Measurements from ENCODE around the gene THRAP3. TPM values are rescaled to one million over a fixed set of nuclear protein-coding genes. Genes with fewer than 3 reads are reported as not detected.

The THRAP3 gene
- total and polyA plus RNA-seq, 4 experiments from 2014 or later, result 58.5 to 130 (median 113) TPM

GRCh38 chr1:36304970-36305914 lies 81.0 kb downstream of the THRAP3 start:
- CTCF ChIA-PET (ENCODE audit: partially characterized antibody), result interaction anchor here (0.9 to 2.3 kb wide), 11 partner anchors 11 to 156 kb away, joined by 3 to 12 read pairs (median 4); partner anchors contain the start of gene TRAPPC3
- Mint-ChIP-seq H3K27ac (peak overlapping the region in 6 of 7 donors; percentile 31 to 82 (median 68)), H3K4me1 (peaks cover 5 to 21% (median 11%) of the 10 kb centered on the region in 4 donors), H3K27me3 (no peaks in the 10 kb centered on the region), H3K4me3 (peak overlapping the region; percentile 17 to 99 (median 74)), H3K36me3 (peaks cover 27 to 42% of the 10 kb centered on the region in 2 donors), H3K9me3 (no peaks in the 10 kb centered on the region)
- H3K27ac ChIP-seq (ENCODE audit: low read depth, low read length), result peak overlapping the region; percentile 73
- POLR2A ChIA-PET (ENCODE audit: partially characterized antibody), result interaction anchor here (1.0 to 2.7 kb wide), 7 partner anchors 16 to 159 kb away, joined by 3 to 40 read pairs (median 11); partner anchors contain the start of genes EVA1B, MRPS15, THRAP3 and TRAPPC3
- no peaks in the 10 kb centered on the region for H3K9me3 ChIP-seq (ENCODE audit: control insufficient read depth in 1 of 2, low read length in 2 of 2)
- intact Hi-C loops (cut with micrococcal nuclease), result no loop called here
- no peak for DNase-seq
- no peak overlapping the region for H3K4me3 ChIP-seq (ENCODE audit: low read length in 2 of 2)
- H3K36me3 ChIP-seq (ENCODE audit: insufficient read depth, low read length), result peaks cover 35% of the 10 kb centered on the region
- H3K4me1 ChIP-seq (ENCODE audit: insufficient read depth, low read length), result peaks cover 23% of the 10 kb centered on the region
- no peaks in the 10 kb centered on the region for H3K27me3 ChIP-seq (ENCODE audit: insufficient read depth, low read length)

- H3K36me3 Mint-ChIP-seq, result peaks cover 23 to 36% of the 10 kb centered on the region in 2 donors
- Histone ChIP-seq H3K36me3 (ENCODE audit: insufficient read depth, low read length) (peaks cover 28% of the 10 kb centered on the region), H3K27me3 (ENCODE audit: insufficient read depth, low read length) (no peaks in the 10 kb centered on the region), H3K9me3 (ENCODE audit: control insufficient read depth in 1 of 2, low read length in 2 of 2) (no peaks in the 10 kb centered on the region), H3K4me1 (ENCODE audit: insufficient read depth, low read length) (peaks cover 23% of the 10 kb centered on the region), H3K4me3 (ENCODE audit: low read length in 2 of 2) (no peak overlapping the region), H3K27ac (ENCODE audit: low read depth, low read length) (peak overlapping the region; percentile 73)
- H3K9me3 Mint-ChIP-seq, result no peaks in the 10 kb centered on the region
- DNase-seq, result no peak
- no peaks in the 10 kb centered on the region for H3K27me3 Mint-ChIP-seq
- ChIA-PET CTCF (ENCODE audit: partially characterized antibody) (interaction anchor here (0.9 to 2.3 kb wide), 11 partner anchors 12 to 156 kb away, joined by 3 to 12 read pairs (median 4); partner anchors contain the start of genes LSM10 and TRAPPC3), POLR2A (ENCODE audit: partially characterized antibody) (interaction anchor here (1.0 to 2.7 kb wide), 10 partner anchors 8 to 158 kb away, joined by 3 to 40 read pairs (median 6); partner anchors contain the start of genes EVA1B, MRPS15, THRAP3 and TRAPPC3)
- H3K27ac Mint-ChIP-seq, result peak overlapping the region in 6 of 7 donors; percentile 31 to 82 (median 68)
- intact Hi-C loops (cut with micrococcal nuclease), result loop anchor here (1.0 to 2.0 kb wide), 3 partner anchors 15 to 80 kb away; no protein-coding TSS in a partner anchor
- peak overlapping the region; percentile 17 to 99 (median 74) for H3K4me3 Mint-ChIP-seq
- H3K4me1 Mint-ChIP-seq, result peaks cover 5 to 21% (median 11%) of the 10 kb centered on the region in 4 donors
These were observed 81.6 kb downstream of the THRAP3 start for GRCh38 chr1:36305915-36306209.

GRCh38 chr1:36306210-36306901 lies 82.1 kb downstream of the THRAP3 start, which contains the start of gene SH3D21:
Gene SH3D21 (plus strand): TSS chr1:36306368. CDS start chr1:36306421, 53 bp downstream.
- Histone ChIP-seq H3K27ac (ENCODE audit: low read depth, low read length) (peak within 1 kb of the TSS; percentile 73), H3K4me3 (ENCODE audit: low read length in 2 of 2) (peak within 1 kb of the TSS; percentile 77 to 81), H3K9me3 (ENCODE audit: control insufficient read depth in 1 of 2, low read length in 2 of 2) (no peaks in the 10 kb centered on the region), H3K4me1 (ENCODE audit: insufficient read depth, low read length) (peaks cover 23% of the 10 kb centered on the region), H3K36me3 (ENCODE audit: insufficient read depth, low read length) (peaks cover 23% of the 10 kb centered on the region), H3K27me3 (ENCODE audit: insufficient read depth, low read length) (no peaks in the 10 kb centered on the region)
- intact Hi-C loops (cut with micrococcal nuclease), result loop anchor here (1.0 to 2.0 kb wide), 3 partner anchors 14 to 80 kb away; no protein-coding TSS in a partner anchor
- peak within 1 kb of the TSS; percentile 91 to 99 (median 94) for H3K4me3 Mint-ChIP-seq
- no peaks in the 10 kb centered on the region for H3K9me3 Mint-ChIP-seq
- DNase-seq, result peak; percentile 40 to 61 (median 50)
- H3K27me3 Mint-ChIP-seq, result no peaks in the 10 kb centered on the region
- peak within 1 kb of the TSS; percentile 74 to 96 (median 92) for H3K27ac Mint-ChIP-seq
- POLR2A ChIA-PET (ENCODE audit: partially characterized antibody), result interaction anchor here (0.6 to 2.7 kb wide), 17 partner anchors 8 to 158 kb away, joined by 3 to 40 read pairs (median 4); partner anchors contain the start of genes EVA1B, MRPS15, STK40 and THRAP3
- peaks cover 19 to 31% of the 10 kb centered on the region in 2 donors for H3K36me3 Mint-ChIP-seq
- CTCF ChIA-PET (ENCODE audit: partially characterized antibody), result interaction anchor here (0.8 to 2.3 kb wide), 16 partner anchors 12 to 157 kb away, joined by 3 to 12 read pairs (median 4); partner anchors contain the start of genes EVA1B, LSM10 and TRAPPC3
- H3K4me1 Mint-ChIP-seq, result peaks cover 5 to 21% (median 11%) of the 10 kb centered on the region in 4 donors

GRCh38 chr1:36306902-36307456 lies 82.7 kb downstream of the THRAP3 start:
- H3K4me3 Mint-ChIP-seq, result peak overlapping the region; percentile 91 to 99 (median 94)
- peaks cover 14 to 26% of the 10 kb centered on the region in 2 donors for H3K36me3 Mint-ChIP-seq
- Histone ChIP-seq H3K36me3 (ENCODE audit: insufficient read depth, low read length) (peaks cover 17% of the 10 kb centered on the region), H3K4me1 (ENCODE audit: insufficient read depth, low read length) (peaks cover 23% of the 10 kb centered on the region), H3K27ac (ENCODE audit: low read depth, low read length) (peak overlapping the region; percentile 73), H3K9me3 (ENCODE audit: control insufficient read depth in 1 of 2, low read length in 2 of 2) (no peaks in the 10 kb centered on the region), H3K27me3 (ENCODE audit: insufficient read depth, low read length) (no peaks in the 10 kb centered on the region), H3K4me3 (ENCODE audit: low read length in 2 of 2) (peak overlapping the region; percentile 77 to 81)
- peak overlapping the region; percentile 74 to 96 (median 92) for H3K27ac Mint-ChIP-seq
- H3K27me3 Mint-ChIP-seq, result no peaks in the 10 kb centered on the region
- POLR2A ChIA-PET (ENCODE audit: partially characterized antibody), result interaction anchor here (0.6 to 2.7 kb wide), 15 partner anchors 9 to 157 kb away, joined by 3 to 40 read pairs (median 5); partner anchors contain the start of genes EVA1B, STK40, THRAP3 and TRAPPC3
- intact Hi-C loops (cut with micrococcal nuclease), result loop anchor here (1.0 to 2.0 kb wide), 3 partner anchors 14 to 79 kb away; no protein-coding TSS in a partner anchor
- peak; percentile 90 to 94 (median 92) for DNase-seq
- no peaks in the 10 kb centered on the region for H3K9me3 Mint-ChIP-seq
- CTCF ChIA-PET (ENCODE audit: partially characterized antibody), result interaction anchor here (0.8 to 2.3 kb wide), 12 partner anchors 13 to 113 kb away, joined by 3 to 12 read pairs (median 4); partner anchors contain the start of genes EVA1B and LSM10
- H3K4me1 Mint-ChIP-seq, result peaks cover 5 to 21% (median 11%) of the 10 kb centered on the region in 4 donors

GRCh38 chr1:36307601-36308330 lies 83.5 kb downstream of the THRAP3 start:
- no peaks in the 10 kb centered on the region for H3K9me3 Mint-ChIP-seq
- peaks cover 9 to 18% of the 10 kb centered on the region in 2 donors for H3K36me3 Mint-ChIP-seq
- H3K9me3 ChIP-seq (ENCODE audit: control insufficient read depth in 1 of 2, low read length in 2 of 2), result no peaks in the 10 kb centered on the region
- no peaks in the 10 kb centered on the region for H3K27me3 Mint-ChIP-seq
- peaks cover 23% of the 10 kb centered on the region for H3K4me1 ChIP-seq (ENCODE audit: insufficient read depth, low read length)
- no peak for DNase-seq
- intact Hi-C loops (cut with micrococcal nuclease), result loop anchor here (2.0 kb wide), 1 partner anchor 13 kb away; no protein-coding TSS in a partner anchor
- H3K36me3 ChIP-seq (ENCODE audit: insufficient read depth, low read length), result peaks cover 9% of the 10 kb centered on the region
- no peaks in the 10 kb centered on the region for H3K27me3 ChIP-seq (ENCODE audit: insufficient read depth, low read length)
- ChIA-PET POLR2A (ENCODE audit: partially characterized antibody) (interaction anchor here (1.0 to 2.7 kb wide), 9 partner anchors 10 to 158 kb away, joined by 3 to 40 read pairs (median 8); partner anchors contain the start of genes EVA1B, STK40, THRAP3 and TRAPPC3), CTCF (ENCODE audit: partially characterized antibody) (interaction anchor here (1.2 to 2.3 kb wide), 6 partner anchors 12 to 79 kb away, joined by 3 to 12 read pairs (median 6); no protein-coding TSS in a partner anchor)
- H3K4me3 Mint-ChIP-seq, result peak overlapping the region in 6 of 8 donors; percentile 64 to 99 (median 96)
- H3K4me1 Mint-ChIP-seq, result peaks cover 5 to 21% (median 11%) of the 10 kb centered on the region in 4 donors
- peak overlapping the region in 1 of 2 donors; percentile 81 for H3K4me3 ChIP-seq (ENCODE audit: low read length in 2 of 2)
- no peak overlapping the region for H3K27ac ChIP-seq (ENCODE audit: low read depth, low read length)
- peak overlapping the region in 3 of 7 donors; percentile 29 to 89 (median 74) for H3K27ac Mint-ChIP-seq
